NOMO-1 (cell line): ENCODE measurements around the gene CD40.

Source experiments
- DNase-seq, 2 experiments: peaks; one replicate each; lab custom pipeline; 2025; ENCODE audit not compliant: unreplicated experiment in 2 of 2; lab: John Stamatoyannopoulos, UW

The CD40 gene

DNA sequence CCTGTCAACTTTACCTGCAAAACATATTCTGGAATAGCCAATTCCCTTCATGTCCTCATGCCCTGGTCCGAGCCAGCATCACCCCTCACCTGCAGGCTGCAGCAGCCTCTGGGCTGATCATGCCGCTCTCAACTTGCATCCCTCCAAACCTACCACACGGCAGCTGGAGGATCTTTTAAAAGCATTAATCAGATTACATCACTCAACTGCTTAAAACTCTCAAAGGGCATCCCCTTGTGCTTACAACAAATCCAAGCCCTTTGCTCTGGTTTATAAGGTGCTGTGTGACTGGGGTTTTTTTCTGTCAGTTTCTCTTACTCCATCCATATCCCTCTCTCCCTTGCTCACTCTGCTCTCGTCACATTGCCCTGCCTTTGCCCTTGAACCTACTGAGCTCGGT lies 24.0 kb downstream of the CD40 start:
- DNase-seq = no peak

DNA sequence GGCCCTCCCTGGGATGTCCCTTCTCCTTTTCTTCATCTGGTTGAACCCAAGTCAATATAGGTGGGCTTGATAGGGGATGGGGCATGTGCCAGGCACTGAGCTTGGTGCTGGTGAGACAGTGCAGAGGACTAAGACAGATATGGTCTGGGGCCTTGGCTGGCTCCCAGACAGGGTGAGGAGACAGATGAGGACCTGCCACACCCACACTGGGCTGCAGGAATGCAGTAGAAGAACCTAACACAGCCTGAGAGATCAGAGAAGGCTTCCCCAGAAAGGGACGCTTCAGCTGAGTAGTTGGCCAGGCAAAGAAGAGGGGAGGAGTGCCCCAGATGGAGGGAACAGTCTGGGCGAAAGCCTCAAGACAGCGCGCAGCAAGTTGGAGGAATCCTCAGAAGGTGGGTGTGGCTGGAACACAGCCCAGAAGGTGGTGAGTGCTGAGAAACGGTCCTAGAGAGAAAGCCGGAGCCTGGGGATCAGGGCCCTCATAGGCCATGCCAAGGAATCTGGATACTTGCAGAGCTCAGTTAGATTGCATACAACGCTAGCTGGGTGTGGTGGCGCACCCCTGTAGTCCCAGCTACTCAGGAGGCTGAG lies 26.4 kb downstream of the CD40 start:
- DNase-seq = no peak

DNA sequence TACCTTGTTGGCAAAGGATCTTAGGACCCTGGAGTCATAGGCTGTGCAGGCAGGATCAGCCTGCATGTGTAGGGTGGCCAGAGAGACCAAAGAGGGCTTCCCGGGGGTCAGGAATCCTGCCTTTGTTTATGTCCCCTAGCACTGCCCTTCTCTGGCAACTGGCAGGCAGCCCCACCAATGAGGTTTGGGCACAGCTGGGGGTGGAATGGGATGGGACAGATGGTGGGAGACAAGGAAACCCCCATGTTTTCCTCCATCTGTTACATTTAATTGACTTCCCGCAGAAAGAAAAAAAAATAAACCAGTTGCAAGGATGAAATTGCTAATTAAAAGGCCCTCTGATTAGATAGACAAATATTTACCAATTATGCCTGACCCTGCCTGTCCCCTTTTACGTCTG lies 27.6 kb downstream of the CD40 start:
- no peak for DNase-seq

GRCh38 chr20:46148313-46149208 lies 30.4 kb downstream of the CD40 start:
- no peak for DNase-seq

DNA sequence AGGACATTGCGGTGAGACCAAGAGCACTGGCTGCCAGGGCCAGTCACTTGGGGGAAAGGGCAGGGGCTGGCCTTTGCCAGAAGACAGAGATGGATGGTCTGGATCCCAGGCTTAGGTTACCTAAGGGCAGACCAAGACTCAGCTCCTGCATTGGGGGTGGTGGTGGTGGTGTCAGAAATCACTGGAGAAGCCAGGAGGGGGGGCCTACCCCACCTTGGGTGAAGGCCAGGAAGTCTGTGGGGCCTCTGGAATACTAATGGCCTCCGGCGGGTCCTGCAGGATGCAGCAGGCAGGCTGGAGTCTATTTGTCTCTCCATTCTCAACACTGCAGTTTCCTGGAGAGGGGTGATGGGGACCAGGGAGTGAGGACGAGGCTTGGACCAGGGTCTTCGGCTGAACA lies 32.8 kb downstream of the CD40 start:
- DNase-seq = no peak

- DNase-seq = no peak
Observed at GRCh38 chr20:46151936-46152335, 33.8 kb downstream of the CD40 start.

DNA sequence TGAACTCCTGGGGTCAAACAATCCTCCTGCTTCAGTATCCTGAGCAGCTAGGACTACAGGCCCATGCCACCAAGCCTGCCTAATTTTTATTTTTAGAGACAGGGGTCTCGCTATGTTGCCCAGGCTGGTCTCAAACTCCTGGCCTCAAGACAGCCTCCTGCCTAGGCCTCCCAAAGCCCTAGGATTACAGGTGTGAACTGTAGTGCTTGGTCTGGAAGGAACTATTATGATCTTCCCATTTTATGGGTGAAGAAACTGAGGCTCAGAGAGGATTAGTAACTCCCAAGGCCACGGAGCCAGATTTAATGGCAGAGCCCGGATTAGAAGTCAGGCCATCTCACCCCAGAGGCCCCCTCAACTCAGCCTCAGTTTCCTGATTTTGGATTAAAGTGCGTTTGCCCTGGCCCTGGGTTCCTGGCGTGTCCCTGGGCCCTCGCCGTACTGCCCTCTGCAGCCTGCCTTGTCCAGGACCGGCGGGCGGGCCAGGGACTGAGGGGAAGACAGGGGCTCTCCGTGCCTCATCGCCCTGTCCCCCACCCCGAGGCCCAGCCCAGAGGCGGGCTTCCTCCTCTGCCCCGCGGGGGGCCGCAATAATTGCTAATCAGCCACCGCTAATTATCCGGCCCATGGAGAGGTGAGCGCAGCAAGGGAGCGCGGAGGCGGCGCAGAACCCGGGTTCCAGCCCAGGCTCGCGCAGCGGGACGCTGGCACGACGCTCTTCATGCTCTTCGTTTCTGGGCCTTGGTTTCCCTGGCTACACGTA lies 34.9 kb downstream of the CD40 start:
- DNase-seq = no peak

GRCh38 chr20:46154305-46154704 lies 36.2 kb downstream of the CD40 start:
- DNase-seq = no peak

- DNase-seq = no peak
Observed at GRCh38 chr20:46154796-46155195, 36.7 kb downstream of the CD40 start.

DNA sequence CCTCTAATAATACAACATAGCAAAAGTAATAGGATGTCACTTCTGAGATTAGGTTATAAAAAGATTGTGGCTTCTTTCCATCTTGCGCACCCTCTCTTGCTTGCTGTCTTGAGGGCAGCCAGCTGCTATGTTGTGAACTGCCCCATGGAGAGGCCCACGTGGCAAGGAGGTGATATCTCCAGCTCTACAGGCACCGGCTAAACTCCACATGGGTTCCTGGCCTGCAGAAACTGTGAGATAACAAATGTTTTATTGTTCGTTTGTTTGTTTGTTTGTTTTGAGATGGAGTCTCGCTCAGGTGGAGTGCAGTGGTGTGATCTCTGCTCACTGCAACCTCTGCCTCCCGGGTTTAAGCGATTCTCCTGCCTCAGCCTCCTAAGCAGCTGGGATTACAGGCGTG lies 38.0 kb downstream of the CD40 start:
- DNase-seq = no peak

DNA sequence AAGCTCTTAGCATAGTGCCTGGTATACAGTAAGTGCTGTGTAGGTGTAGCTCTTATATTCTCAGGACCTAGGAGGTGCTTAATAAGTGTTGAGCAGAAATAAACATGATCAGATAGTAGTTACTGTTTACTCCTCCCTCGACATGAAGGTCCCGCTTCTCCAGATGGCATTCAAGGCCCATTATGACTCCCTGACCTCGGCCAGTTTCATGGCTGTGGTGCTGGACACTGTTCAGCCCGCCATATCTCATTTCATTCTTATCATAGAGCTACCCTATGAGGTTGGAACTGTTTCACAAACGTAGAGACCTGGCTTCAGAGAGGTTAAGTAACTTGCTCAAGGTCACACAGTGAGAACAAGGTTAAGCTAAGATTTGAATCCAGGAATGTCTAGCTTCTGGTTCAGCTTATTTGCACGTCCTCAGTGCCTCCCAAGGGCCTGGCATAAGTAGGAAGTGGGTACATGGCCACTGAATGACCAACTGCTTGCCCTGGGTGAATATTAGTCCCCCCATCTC lies 39.0 kb downstream of the CD40 start:
- no peak for DNase-seq

DNA sequence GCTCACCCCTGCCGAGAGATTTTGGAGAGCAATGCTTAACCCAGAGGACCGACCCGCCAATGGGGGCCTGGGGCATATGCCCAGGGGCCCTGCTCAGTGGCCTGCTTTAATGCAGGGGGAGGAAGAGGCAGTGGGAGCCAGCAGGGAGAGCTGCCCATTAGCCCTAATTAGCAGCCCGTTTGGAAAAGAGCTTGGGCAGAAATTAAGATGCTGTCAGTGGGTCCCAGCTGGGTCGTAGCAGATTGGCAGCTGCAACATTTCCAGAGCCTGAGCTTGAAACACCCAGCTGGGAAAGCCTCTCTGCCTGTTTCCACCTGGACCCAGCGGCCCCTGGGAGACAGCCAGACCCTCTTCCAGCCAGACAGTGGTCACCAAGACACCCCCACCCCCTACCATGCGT lies 39.5 kb downstream of the CD40 start:
- DNase-seq = no peak

DNA sequence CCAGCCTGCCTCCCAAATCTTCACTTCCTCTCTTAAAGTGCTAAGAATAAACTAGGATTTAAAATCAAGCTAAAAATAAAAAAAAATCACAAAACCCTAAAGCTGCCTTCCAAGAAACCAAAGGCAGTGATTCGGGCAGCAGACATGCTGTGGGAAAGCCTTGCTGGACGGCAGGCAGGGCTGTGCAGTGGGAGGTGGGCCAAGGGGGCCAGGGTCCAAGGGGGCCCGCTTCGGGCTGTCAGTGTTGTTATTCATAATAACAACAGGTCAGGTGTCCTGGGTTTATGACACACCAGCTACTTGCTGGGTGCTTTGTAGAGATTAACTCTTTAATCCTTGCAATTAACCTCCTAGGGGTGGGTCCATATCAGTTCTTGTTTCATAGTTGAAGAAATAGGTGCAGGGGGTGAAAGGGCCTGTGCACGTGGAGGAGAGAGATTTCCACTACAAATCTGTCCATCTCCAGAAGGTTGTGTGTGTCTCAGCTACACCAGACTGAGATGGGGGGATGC lies 40.4 kb downstream of the CD40 start:
- DNase-seq = no peak

DNA sequence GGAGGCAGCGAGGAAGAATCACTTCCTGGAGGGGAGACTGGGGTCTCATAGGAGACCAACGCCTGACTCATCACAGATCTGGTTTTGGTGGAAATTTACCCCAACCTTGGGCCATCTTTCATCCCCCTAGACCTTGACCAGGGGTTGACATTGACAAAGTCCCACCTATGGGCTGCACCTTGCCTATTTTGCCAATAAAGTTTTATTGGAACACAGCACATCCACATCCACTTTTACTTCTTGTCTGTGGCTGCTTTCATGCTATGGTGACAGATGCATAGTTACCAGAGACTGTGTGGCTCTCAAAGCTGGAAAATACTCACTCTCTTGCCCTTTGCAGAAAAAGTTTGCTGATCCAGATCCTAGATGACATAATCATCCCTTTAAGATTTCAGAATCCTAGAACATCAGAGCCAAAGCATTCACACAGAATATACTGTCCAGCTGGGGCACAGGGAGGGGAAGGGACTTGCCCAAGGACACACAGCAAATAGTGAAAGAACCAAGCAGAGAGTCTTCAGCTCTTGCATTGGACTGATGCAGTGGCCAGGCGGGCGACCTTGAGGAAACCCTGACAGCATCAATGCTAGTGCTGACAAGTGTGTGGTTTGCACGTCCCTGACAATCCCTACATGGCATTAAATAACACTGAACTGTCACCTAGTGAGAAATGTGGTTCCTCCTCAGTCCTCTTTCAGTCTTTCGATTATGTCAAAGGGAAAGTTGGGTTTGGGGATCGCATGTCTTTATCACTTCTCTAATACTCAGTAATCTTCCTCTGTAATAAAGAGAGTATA lies 41.2 kb downstream of the CD40 start:
- DNase-seq = no peak

GRCh38 chr20:46160661-46161060 lies 42.5 kb downstream of the CD40 start:
- DNase-seq = no peak

- no peak for DNase-seq
Observed at GRCh38 chr20:46161921-46162320, 43.8 kb downstream of the CD40 start.

- DNase-seq = no peak
Observed at GRCh38 chr20:46164254-46164653, 46.1 kb downstream of the CD40 start.

- DNase-seq = no peak
Observed at GRCh38 chr20:46167080-46167479, 49.0 kb downstream of the CD40 start.

- no peak for DNase-seq
Observed at GRCh38 chr20:46168438-46168837, 50.3 kb downstream of the CD40 start.
